ENCODE measurements around the gene MOK.

MOK gene

GRCh38 chr14:102222009-102222575, 82.9 kb downstream of the MOK start:
- DNase-seq = no peak

DNA sequence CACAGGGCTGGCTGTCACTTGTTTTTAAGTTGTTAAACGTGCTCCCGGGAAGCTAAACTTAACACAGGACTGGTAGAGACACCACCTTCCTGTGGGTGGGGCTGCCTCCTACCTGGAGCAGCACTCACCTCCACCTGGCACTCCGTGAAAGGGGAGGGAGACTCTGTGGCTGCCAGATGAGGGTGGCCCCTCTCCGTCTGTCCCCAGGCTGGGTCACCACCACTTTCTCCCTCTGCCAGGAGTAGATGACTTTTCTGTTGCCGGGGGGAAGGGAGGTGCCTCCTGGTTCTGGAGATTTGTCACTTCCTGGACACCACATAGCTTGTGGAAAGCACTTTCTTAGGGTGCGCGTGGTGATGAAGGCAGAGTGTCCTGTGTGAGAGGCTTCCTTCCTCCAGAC, 83.9 kb downstream of the MOK start:
- no peak for DNase-seq

DNA sequence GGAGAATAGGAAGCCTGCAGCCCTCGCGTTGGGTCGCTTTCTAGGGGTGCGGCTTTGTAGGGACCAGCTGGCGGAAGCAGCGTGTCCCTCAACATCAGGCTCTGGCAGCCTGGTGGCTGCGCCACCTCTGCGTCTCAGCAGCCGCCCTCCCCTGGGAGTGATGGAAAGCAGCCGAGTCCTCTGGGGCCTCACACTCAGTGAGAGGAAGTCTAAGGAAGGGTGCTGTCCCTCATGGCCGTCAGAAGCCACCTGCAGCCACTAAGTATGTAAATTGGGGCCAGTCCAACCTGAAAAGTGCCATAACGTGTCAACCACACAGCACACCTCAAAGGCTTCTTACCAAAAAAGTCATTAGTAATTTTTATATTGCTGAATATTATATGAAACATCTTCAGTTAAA, 84.9 kb downstream of the MOK start:
- no peak for DNase-seq

DNA sequence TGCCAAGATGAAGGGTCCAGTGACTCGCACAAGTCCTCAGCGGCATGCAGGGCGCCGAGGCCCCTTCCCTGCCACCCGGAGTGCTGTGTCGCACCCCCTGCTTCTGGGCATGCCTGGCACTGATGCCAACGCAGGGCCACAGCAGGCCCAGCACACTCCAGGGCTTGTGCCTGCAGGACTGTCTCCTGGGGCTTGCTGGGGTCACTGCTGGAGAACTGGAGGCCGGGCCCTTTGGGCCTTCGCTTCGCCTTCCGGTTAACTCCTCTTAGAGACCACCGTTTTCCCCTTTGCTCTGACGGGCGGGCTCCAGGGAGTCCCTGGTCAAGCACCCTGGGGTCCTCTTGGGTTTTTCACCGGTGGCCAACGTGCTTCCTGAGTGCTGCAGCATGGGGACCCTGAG, 85.6 kb downstream of the MOK start:
- DNase-seq = no peak

DNA sequence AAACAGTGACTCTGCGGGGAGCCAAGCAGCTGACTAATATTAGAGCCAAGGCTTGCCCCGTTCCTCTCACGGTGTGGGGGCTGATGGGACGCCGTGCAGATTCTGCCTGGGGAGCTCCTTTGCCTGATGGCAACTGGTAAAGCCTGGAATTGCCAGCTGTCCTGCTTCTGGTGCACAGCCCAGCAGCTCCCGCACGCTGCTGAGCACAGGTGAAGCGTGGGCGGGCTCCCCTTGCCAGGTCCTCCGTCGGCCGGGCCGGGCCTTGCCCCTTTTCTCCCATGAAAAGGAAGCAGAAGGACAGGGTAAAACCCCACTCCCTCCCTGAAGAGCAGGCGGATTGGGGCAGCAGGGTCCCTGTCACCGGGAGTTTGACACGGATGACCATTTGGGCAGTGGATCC, 86.3 kb downstream of the MOK start:
- no peak for DNase-seq

DNA sequence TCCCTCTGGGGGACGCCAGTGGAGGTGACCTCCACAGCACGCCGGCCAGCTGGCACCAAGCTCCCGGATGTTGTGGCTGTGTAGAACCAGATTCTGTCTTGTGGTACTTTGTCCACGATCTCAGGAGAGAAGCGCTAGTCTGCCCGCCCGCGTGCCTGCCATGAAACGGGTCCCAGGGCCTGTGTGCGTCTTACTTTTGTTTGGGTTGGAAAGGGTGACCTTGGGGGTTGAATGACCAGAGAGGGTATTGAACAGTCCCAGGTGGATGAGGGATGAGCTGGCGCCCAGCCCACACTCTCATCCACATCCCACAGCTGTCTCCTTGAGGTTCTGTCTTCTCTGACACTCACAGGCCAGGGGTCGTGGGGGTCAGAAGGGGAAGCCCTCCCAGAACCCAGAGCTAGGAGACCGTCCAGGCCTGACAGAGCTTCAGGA, 87.0 kb downstream of the MOK start:
- DNase-seq = no peak

GRCh38 chr14:102217399-102217798, 87.6 kb downstream of the MOK start:
- no peak for DNase-seq

GRCh38 chr14:102215576-102216250, 89.3 kb downstream of the MOK start:
- no peak for DNase-seq

DNA sequence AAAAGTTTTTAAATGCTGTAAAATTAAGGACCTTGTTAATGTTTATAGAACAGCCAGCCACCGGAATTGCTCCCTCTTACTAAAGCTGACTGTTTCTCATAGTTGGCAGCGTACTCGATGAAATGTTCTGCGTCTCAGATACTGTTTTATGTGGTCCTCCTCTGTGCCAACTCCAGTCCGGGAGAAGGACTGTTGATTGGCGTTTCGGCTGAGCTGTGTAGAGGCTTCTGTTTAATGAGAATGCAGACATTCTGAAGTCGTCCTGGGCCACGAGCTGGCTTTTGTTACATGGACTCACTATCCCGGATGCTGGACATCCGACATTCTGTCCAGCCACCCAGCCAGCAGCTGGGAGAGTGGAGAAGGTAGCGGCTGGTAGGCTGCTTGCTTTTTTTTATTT, 89.9 kb downstream of the MOK start:
- DNase-seq = no peak

- no peak for DNase-seq
Observed at GRCh38 chr14:102213984-102214658, 90.8 kb downstream of the MOK start.

DNA sequence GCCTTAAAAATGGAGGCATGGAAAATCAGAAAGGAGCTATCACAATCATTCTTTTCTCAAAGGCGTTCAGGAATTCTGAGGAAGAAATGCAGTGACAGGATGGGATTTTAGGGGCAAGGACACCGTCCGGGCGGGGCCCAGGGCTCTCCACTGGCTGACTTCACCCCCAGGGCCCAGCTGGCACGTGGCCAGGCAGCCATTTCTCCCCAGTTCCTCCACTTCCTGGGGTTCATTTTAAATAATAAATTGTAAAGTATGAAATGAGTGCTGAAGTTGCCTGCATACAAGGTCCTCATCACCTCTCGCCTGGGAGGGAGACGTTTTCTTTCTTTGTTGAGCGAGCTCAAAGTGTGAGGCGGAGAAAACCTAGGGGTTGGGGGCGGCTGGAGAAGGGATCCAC, 91.5 kb downstream of the MOK start:
- no peak for DNase-seq

DNA sequence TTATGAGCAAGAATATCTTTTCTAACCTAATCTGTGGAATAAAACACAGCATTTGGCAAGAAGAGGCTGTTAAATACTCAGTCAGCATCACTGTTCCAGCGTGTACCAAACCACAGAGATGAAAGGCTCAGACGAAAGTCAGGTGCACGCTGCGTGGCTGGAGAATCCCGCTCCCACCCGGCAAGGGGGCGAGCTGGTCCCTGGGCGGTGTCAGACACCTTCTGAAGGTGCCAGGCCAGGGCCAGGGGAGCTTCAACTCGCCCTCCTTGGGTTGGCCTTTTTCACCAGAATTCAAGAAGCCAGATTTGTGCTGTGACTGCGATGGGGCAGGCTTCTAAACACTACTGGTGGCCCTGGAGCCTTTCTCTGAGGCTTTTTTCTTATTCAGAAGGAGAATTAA, 92.1 kb downstream of the MOK start:
- DNase-seq = no peak

DNA sequence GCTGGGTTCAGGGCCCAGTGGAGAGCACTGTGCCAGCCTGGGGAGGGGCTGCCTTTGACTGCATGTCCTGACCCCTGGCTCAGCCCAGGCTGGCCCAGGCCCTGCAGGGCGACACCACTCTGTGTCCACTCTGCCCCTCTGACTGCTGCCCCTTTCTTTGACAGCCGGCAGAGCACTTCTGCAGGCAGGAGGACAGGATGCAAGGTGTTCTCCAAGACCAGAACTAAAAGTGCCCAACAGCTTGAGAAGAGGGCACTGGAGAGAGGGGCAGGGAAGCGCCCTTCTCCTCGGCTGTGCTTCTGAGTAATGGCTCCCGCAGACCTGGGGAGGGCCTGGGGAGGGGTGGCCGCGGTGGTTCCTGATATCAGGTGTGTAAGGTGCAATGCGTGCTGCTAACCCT, 92.6 kb downstream of the MOK start:
- no peak for DNase-seq

DNA sequence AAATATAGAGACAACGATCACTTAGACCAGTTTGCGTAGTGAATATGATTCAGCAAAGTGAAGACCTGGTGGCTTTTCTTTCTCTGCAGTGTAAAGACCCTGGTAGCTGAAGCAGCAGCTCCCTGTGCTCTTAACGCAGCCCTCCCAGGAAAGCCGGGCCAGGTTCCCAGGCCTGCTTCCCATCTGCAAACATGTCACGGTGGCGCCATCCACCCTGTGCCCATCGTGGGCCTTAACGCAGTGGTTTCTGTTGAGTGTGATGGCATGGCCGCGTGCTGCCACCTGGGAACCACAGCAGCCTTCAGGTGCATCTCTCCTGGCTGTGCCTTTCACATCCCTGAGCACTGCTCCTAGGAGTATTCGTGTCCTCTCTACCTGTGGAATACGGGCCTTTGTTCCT, 93.7 kb downstream of the MOK start:
- DNase-seq = no peak

DNA sequence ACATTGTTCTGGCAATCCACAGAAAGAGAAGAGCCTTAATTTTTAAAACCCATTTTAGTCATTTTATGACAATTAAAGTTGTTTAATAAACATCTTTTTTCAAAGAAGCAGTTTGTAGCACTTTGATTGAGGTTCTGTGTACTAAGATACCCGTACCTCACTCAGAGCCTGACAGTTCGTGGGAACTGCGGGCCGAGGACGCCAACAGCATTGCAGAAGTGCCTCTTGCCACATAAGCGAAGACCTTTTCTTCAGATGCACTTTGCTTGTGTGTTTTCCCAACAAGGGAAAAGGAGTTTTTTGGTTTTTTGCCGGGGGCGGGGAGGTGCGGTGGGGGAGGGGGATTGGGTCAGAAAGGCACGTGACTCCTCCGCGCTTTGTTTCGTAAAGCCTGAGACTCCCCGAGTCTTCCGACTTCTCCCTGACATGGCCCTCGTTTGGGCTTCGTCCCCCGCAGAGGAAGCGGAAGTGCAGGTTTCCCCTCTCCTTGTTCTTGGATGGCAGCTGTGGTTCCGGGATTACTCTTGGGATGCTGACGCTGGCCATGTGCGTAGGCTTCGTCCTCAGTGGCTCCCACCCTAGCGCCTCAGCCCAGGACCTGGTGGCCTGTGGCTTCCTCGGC, 94.4 kb downstream of the MOK start:
- no peak for DNase-seq

DNA sequence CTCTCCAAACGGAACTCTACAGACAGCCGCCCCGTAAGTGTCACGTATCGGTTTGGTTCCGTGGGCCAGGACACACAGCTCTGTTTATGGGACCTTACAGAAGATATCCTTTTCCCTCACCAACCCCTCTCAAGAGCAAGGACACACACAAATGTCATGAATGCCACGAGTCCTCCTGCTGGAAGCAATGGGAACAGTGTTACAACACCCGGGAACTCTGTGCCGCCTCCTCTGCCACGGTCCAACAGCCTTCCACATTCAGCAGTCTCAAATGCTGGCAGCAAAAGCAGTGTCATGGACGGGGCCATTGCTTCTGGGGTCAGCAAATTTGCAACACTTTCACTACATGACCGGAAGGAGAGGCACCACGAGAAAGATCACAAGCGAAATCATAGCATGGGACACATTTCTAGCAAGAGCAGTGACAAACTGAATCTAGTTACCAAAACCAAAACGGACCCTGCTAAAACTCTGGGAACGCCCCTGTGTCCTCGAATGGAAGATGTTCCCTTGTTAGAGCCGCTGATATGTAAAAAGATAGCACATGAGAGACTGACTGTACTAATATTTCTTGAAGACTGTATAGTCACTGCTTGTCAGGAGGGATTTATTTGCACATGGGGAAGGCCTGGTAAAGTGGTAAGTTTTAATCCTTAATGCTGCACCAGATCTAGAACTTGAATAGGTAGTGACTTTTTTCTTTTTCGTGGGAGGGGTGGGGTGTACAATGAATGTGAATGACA, 95.6 kb downstream of the MOK start:
- no peak for DNase-seq

DNA sequence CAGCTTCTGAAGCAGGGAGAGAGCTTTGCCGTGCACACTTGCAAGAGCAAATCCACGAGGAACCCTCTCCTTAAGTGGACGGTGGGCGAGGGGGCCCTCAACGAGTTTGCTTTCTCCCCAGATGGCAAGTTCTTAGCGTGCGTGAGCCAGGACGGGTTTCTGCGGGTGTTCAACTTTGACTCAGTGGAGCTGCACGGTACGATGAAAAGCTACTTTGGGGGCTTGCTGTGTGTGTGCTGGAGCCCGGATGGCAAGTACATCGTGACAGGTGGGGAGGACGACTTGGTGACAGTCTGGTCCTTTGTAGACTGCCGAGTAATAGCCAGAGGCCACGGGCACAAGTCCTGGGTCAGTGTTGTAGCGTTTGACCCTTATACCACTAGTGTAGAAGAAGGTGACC, 96.2 kb downstream of the MOK start:
- no peak for DNase-seq

DNA sequence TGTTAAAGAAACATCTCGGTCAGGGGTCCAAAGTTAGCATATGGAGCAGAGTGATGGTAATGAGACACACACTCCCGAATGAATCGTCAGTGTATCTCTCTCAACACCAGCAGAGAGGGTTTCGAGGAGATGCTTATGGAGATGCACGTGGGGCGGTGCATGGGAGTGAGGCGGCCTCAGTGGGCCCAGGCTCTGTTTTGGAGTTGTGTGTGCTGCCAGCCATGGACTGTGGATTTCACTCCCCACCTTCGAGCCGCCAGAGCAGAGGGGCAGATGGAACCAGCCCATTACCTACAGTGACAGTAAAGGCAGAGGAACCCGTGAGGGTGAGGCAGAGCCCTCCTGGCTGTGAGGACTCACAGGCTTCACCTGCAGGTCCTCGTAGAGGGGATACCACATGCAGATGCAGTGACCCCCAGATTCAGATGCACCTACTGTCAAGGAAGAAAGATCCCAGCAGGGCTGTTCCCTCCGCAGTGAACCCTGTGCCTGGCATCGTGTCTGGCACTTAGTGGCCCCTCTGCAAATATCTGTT, 97.1 kb downstream of the MOK start:
- no peak for DNase-seq

DNA sequence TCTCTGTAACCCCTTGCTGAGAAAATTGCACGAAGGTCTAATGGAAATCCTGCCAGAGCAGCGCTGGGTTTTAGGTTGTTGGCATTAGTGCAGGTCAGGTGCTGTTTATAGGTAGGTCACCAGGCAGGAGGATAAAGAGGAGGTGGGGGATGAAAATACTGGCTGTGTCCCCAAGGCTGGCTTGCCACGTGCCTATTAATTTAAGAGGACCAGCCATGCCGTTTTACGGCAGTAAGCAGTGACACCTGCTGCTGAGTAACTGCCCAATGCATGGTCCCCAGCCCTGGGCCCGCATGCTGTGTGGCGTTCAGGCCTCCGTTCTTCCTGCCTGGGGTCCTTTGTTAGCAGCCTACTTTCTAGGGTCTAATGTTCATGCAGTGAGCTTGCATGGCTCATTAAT, 98.0 kb downstream of the MOK start:
- DNase-seq = no peak

- DNase-seq = no peak
Observed at GRCh38 chr14:102205560-102205959, 99.4 kb downstream of the MOK start.

DNA sequence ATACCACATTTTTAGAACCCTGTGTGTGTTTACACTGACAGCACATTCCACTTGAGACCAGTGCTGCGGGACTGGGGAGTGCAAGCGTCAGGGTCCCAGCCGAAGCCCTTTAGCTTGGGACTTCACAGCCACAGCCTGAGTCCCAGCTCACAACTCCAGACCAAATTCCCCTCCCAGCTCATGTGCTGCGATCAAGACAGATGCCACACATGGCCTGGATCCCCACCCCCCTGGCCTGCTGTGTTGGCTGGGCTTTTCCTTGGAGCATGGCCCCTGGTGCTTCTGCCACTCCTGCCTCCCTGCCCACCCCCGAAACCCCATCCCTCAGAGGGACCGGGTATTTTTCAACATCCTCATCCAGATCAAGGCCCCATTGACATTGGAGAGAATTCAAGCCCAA, 101.6 kb downstream of the MOK start:
- DNase-seq = no peak

DNA sequence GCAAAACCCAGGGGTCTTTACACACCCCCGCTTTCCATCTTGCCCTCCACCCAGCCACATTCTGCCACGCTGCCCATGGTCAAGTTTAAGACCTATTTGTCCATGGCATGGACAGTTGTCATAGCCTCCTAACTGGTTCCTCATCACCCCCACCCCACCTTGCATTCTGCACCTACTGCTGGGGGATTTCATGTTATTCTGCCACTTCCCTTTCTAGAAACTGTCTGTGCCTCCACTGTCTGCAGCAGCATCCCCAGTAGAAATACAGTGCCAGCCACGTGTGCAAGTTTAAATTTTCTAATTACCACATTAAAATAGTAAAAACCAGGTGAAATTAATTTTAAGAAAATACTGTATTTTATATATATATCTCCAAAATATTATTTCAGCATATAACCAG, 102.0 kb downstream of the MOK start:
- DNase-seq = no peak

- no peak for DNase-seq
Observed at GRCh38 chr14:102201776-102202175, 103.2 kb downstream of the MOK start.
